GM18499 (cell line): ENCODE measurements around the gene MRPS15.

Experiments used
- ATAC-seq: cut with Tn5 transposase; IDR thresholded peaks from one replicate; pipeline ENCODE4 v1.9.1; 2021; ENCODE audit warnings: moderate number of reproducible peaks; ENCODE audit not compliant: insufficient read depth, unreplicated experiment

The MRPS15 gene

GRCh38 chr1:36464605-36465393, 615 bp upstream of the MRPS15 start:
- ATAC-seq = peak; percentile 8

DNA sequence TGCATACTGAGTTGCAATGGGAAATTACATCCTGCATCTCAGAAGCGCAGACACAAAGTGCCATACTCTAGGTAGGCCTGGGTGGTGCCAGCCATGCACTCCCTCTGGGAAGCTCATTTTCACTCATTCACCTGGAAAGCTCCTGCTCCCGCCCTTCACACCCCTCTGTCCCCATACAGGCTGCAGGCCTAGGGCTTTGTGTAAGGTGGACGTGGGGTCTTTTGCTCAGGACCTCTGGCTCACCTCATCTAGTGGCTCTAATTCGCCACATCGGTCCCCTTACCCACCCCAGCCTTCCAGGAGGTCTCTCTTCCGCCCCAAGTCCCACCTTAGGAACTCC, 751 bp downstream of the MRPS15 start:
- no peak for ATAC-seq

- no peak for ATAC-seq
Observed at GRCh38 chr1:36458910-36459309, 5.3 kb downstream of the MRPS15 start.

DNA sequence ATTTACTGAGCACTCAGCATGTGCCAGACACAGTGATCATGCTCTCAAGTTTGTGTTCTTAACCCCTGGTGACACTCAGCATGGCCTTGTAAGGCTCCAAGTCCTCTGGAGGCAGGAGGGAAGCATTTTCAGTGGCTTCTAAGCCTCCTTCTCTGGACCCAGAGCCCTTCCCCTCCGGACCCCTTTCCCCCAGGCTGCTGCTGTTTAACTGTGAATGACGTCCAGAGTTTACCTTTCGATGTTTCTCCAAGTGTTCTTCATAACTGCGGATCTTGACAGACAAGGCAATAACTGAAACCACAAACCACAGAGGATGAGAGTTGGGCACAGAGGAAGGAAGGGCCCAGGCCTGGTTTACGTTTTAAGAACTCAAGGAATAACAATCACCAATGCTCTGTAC, 6.5 kb downstream of the MRPS15 start:
- no peak for ATAC-seq

DNA sequence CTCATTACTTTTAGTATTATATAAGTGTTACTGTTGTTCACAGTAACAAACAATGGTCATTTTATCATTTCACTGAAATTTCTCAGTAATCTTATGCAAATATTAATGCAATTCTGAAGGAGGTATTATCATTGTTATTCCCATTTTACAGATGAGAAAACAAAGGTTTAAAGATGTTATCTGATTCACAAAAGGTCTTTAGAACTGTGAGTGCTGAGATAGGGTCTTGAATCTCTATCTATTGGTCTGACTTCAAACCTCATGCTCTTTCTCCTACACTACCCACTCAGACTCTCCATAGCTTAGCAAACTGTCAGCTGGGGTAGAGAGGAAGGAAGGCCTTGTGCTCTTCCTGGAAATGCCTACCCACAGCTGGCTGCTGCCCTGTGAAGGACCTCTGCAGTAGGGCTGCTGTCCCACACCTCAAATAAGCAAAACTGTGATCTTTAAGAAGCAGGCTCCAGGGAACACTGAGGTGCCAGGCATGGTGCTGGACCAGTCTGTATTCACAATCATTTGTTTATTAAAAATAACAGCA, 7.7 kb downstream of the MRPS15 start:
- no peak for ATAC-seq

DNA sequence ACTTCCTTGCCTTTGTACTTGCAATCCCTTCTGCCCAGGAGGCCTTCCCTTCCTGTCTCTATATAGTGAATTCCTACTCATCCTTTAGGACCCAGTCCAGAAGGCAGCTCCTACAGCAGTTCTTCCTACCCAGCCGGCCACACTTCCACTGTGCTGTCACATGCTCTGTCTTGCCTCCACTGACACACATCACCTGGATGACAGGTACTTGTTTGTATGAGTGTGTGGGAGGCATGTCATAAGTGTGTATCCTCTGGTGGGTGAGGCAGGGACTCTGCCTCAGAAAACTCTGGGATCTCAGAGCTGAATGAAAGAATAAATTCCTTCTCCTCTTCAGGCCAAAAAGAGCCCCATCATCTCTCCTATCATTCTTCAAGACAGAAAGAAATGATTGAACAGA, 8.8 kb downstream of the MRPS15 start:
- ATAC-seq = no peak

GRCh38 chr1:36453600-36454388, 10.4 kb downstream of the MRPS15 start:
- ATAC-seq = no peak

- ATAC-seq = no peak
Observed at GRCh38 chr1:36453051-36453450, 11.1 kb downstream of the MRPS15 start.

DNA sequence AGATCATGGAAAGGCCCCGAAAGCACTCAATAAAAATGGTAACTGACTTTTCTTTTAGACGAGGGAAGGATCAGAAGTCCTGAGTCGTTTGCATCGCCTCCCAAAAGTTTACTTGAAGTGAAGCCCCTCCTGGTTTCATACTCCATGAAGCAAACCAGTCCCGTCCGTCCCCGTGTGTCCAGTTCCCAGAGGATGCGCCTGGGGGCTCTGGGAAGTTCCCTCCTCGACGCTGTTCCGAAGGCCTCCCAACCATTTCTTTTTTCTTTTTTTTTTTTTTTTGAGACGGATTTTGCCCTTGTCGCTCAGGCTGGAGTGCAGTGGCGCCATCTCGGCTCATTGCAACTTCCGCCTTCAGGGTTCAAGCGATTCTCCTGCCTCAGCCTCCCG, 13.3 kb downstream of the MRPS15 start:
- no peak for ATAC-seq

DNA sequence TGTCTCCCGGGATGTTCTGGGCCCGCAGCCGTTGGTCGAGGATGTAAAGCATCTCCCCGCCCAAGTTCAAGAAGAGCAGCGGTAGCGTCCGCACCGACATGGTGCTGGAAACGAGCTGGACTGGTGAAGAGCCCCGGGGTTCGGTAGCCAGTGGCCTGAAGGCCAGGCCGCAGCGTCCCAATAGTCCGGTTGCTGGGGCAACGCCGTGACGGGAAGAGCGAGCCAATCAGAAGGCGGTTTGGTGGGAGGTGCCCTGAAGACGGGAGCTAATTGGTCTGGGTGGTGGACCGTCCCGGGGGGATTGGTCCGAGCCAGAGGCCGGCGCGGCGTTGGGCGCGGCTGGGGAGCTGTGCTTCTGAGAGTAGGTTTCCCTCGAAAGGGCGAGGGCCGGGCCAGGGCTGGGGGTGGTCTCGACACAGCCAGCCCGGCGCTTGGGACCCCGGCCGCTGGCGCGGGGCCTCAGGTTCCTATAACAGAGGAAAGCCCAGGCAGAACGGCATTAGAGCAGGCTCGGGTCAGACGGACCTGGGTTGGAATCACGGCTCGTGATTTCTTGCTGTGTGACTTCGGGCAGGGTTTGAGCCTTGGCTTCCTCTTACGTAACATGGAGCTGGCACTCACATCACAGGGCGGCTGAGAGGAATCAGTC, 13.8 kb downstream of the MRPS15 start, which contains the start of gene OSCP1:
TSS of gene OSCP1 (minus strand) at position 182 of the 649 bp plus-strand sequence. CDS start at position 100, 82 bp downstream.
- peak; percentile 85 for ATAC-seq

DNA sequence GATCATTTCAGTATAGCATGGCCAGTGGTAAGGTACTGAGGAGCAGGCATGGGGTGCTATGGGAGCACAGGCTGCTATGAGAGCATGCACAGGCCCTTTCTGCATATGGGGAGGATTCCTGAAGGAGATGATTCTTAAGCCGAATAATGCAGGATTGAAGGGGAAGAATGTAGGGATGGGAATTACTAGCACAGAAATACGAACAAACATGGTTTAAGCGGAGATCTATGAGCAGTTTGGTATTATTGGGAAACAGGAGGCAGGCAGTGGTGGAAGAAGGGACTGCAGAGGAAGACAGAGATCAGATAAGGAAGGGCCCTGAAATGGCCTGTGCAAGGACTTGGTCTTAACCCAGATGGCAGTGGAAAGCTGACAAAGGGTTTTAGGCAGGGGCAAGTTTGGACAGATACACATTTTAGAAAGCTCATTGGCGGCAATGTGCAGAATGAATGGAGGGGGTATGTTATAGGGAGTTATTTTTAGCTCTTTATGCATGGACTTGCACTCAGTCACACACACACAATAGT, 15.6 kb downstream of the MRPS15 start:
- no peak for ATAC-seq

GRCh38 chr1:36447450-36447849, 16.7 kb downstream of the MRPS15 start:
- no peak for ATAC-seq

- no peak for ATAC-seq
Observed at GRCh38 chr1:36446746-36447145, 17.4 kb downstream of the MRPS15 start.

DNA sequence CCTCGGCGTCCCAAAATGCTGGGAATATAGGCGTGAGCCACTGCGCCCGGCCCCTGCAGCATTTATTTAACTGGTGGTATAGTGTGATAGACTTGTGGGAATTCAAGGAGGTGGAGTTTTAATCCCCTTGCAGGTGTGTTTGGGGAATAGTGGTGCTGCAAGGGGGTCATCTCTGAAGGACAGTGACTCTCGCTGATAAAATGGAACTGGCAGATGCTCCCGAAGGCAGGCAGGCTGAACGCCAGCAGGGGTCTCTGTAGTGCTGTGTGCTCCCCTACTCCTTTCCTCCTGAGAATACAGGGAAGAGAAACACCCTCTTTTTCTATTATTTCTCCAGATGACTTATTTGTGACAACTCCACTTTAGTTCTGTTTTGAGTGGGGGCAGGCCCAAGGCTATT, 17.9 kb downstream of the MRPS15 start:
- no peak for ATAC-seq

DNA sequence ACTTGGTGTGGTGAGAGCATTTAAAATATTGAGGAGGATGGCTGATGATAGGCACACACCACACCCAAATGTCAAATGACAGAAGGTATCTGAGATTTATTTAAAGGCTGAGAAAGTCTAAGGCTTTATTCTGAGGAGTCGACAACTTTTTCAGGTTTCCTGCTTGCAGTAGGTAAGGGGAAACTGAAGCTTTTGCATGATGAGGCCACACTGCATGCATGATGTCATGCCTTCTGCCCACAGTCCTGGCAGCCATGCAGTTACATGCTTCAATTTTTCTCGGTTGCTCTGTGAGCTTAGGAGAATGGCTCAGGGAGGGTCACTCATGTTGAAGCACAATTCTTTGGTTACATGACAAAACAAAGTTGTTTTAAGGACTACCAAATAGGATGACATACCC, 20.9 kb downstream of the MRPS15 start:
- no peak for ATAC-seq

DNA sequence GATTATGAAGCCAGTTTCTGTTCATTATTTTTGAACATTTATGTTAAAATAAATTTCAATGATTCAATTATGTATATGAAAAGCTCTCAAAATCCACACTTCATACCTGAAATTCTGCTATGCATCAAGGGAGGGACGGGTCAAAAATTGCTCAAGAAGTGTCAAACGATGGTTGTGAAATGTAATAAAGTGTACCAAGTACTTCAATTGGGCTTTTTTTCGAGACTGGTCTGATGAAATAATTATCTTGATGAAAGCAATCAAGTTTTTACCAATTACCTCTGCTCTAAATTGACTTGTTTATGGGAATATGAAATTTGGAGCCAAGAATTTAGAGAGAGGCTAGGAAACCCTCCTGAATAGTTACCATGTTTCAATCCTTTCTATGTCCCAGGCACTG, 21.8 kb downstream of the MRPS15 start:
- no peak for ATAC-seq

DNA sequence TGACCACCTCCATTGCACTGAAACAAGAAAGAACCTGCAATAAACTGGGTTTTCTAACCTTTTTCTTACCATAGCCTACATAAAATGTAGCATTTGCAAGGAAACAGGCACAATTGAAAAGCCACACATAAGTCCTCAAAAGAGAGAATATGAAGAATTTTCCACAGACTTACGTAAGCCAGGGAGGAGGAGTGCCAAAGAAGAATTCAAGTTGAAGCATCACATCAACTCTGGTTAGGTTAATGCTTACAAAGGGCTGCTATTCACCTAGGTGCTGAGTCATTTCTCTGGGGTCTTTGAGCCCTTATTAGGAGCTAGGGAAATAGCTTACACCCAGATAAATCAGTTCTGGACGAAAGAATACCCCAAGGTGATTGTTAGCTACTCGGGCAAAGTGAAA, 23.5 kb downstream of the MRPS15 start:
- ATAC-seq = no peak

- ATAC-seq = no peak
Observed at GRCh38 chr1:36440044-36440443, 24.1 kb downstream of the MRPS15 start.

GRCh38 chr1:36438715-36439114, 25.5 kb downstream of the MRPS15 start:
- ATAC-seq = no peak

- ATAC-seq = no peak
Observed at GRCh38 chr1:36436821-36437220, 27.4 kb downstream of the MRPS15 start.

DNA sequence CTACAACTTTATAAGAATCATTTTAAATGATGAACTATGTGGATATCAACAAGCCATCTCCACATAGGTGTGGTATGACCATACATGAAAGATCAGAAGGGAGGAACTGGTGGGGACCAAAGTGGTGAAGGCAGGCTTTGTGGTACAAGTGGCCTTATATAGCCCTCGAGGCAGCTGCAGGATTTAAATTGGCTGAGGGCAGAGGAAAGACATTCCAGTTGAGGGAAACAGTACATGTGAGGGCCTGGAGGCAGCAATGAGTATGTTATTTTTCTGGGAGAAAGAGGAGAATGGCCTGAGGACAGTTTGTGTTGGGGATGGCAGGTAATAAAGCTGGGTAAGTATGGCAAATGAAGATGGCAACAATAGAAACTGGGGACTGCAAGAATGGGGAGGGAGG, 31.1 kb downstream of the MRPS15 start:
- ATAC-seq = no peak
